HG02798 (cell line): ENCODE measurements around the gene ENO1.
"Not testable (repeated sequence)": the region's sequence is repeated elsewhere in the genome, so short reads cannot be mapped to it uniquely, and the experiment has no call there.

Experiments used
- ATAC-seq: cut with Tn5 transposase; IDR thresholded peaks from one replicate; pipeline ENCODE4 v1.9.1; 2021; ENCODE audit warnings: mild to moderate bottlenecking; ENCODE audit not compliant: unreplicated experiment, poor library complexity

Gene ENO1

GRCh38 chr1:8848663-8849386 is 29.7 kb downstream of the ENO1 start:
- peak; percentile 74 for ATAC-seq

DNA sequence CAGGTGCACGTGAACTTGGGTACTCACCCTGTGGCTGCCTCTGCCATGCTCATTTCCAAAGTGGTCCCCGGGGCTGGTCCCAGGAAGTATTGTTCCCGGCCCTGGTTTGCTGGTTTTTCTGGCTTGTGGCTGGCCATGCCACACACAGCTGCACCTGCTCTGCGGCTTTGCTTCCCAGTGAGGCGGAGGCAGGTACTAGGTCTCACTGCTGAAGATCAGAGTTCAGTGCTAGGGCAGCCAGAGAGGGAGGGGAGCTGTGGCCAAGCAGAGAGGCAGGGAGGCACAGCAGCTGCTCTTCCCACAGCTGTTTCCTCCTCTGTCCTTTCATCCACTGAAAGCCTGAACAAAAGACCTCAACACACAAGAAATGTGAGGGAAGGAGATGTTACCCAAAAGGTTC is 30.5 kb downstream of the ENO1 start:
- ATAC-seq: no peak

DNA sequence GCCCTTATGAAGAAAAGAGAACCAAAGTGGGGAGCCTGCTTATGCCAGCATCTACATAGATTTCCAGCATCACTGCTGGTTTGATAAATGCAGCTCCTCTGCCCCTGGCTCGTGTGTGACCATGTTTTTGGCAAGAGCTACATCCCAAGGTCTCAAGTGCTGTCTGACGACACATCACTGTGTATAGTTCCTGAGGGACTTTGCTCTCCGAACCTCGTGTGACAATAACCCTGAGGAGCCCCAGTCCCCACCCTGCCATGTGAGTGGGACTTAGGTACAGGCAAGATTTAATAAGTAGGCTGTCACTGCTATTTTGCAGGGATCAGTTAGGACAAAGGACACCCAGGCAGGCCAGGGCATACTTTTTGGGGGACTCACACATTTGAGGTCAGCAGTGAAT is 32.2 kb downstream of the ENO1 start:
- no peak for ATAC-seq

DNA sequence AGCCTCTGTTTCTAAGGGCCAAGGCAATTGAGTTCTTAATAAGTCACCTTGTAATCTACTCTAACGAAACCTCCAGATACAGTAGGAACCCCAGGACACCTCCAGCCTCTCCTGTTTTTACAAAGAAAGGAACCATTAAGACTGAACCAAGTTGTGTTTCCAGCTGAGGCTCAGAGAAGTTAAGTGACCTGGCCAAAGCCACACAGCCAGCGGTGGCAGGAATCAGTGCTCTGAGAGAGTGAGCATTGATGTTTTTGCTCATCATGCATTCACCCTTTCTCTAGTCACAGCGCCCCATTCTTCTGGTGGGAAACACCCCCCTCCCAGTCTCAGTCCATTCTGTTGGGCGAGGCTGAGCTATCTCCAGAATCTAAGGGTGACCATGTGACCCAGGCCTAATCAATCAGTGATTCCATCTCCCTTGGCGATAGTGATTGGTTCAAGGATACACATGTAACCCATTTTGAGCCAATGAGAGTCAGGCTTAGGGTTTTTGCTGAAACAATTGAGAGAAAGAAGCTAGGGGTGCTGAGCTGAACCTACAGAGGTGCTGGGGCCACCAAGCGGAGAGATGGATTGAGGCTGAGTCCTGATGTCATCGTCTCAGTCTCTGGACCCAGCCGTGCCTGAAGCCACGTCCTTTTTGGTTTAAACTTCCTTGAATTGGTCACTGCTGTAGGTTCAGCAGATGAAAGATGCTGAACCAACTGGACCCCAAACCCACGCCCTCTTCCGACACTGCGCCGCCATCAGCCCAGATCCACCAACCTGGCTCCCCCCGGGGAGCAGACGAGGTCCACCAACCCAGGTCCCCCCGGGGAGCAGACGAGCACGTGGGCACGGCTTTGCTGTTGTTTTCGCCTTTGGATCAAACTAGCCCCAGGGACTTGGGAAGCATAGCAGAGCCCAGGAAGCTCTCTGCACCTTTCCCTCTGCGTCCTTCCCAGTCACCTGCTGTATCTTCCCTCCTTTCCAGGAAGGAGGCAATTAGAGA is 33.1 kb downstream of the ENO1 start:
- no peak for ATAC-seq

GRCh38 chr1:8844501-8845006 is 33.9 kb downstream of the ENO1 start:
- ATAC-seq: no peak

GRCh38 chr1:8841395-8841794 is 37.1 kb downstream of the ENO1 start:
- no peak for ATAC-seq

DNA sequence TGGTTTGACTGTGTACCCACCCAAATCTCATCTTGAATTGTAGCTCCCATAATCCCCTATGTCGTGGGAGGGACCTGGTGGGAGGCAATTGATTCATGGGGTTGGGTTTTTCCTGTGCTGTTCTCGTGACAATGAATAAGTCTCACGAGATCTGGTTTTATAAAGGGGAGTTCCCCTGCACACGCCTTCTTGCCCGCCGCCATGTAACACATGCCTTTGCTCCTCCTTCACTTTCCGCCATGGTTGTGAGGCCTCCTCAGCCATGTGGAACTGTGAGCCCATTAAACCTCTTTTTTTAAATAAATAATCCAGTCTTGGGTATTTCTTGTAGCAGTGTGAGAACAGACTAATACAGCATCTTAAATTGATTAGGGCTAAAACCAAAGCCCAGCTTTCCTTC is 38.5 kb downstream of the ENO1 start:
- ATAC-seq: no peak

- no peak for ATAC-seq
These were observed 42.4 kb downstream of the ENO1 start for GRCh38 chr1:8835941-8836643.

DNA sequence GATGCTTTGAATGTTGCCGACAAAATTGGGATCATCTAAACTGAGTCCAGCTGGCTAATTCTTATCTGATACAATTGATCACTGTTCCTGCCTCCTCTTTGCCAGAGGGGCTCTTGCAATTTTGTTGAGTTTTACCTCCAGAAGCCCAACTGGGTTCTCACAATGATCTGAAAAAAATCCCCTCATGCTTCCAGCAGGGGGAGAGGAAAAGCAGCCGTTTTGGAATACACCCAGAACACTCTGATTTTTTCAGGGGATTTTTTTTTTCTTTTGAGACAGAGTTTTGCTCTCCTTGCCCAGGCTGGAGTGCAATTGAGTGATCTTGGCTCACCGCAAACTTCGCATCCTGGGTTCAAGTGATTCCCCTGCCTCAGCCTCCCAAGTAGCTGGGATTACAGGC is 47.1 kb downstream of the ENO1 start:
- ATAC-seq: no peak

- ATAC-seq: not testable (repeated sequence)
These were observed 47.8 kb downstream of the ENO1 start for GRCh38 chr1:8830732-8831131.

DNA sequence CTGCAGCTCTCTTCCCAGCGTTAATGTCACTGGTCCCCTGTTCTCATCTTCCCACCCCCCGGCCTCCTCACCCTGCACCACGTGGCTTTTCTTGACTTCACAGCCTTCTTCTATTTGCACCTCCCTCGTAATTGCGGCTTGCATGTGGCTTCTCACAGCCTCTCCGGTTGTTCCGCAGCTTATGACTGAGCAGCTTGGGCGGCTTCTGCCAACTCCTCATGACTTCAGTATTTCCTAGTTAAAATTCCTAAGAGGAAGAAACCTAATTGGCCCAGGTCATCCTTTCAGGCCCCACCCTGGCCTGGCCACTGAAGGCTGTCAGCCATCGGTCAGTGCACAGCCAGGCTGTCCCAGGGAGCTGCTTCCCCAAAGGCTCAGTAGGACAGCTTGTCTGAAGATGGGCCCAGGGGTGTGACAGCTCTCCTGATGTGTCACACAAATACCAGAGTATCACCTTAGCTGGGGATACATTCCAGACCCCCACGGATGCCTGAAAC is 52.5 kb downstream of the ENO1 start:
- ATAC-seq: no peak

DNA sequence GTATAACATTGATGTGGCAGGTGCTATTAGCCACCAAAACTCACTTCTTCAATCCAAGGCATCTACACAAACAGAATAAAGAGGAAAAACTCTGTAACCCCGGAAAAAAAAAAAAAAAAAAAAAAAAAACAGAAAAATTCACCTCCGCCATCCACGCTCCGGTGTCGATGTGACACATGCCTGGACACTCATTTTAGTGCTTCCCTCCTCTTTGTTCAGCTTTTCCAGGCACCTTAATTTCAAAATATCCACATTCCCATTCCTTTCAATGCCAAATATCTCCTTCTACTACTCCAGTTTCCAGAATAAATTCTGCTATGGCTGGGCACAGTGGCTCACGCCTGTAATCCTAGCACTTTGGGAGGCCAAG is 55.2 kb downstream of the ENO1 start:
- ATAC-seq: no peak

GRCh38 chr1:8822373-8823294 is 55.9 kb downstream of the ENO1 start:
- ATAC-seq: no peak

- no peak for ATAC-seq
These were observed 57.4 kb downstream of the ENO1 start for GRCh38 chr1:8821084-8821483.

DNA sequence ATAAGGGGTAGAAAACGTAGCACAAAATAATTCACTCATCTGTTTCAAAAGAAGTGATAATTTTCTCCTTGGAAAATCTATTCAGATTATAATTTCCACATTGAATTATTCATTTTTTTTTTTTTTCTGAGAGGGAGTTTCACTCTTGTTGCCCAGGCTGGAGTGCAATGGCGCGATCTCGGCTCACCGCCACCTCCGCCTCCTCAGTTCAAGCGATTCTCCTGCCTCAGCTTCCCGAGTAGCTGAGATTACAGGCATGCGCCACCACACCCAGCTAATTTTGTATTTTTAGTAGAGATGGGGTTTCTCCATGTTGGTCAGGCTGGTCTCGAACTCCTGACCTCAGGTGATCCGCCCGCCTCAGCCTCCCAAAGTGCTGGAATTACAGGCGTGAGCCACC is 59.7 kb downstream of the ENO1 start:
- ATAC-seq: not testable (repeated sequence)

DNA sequence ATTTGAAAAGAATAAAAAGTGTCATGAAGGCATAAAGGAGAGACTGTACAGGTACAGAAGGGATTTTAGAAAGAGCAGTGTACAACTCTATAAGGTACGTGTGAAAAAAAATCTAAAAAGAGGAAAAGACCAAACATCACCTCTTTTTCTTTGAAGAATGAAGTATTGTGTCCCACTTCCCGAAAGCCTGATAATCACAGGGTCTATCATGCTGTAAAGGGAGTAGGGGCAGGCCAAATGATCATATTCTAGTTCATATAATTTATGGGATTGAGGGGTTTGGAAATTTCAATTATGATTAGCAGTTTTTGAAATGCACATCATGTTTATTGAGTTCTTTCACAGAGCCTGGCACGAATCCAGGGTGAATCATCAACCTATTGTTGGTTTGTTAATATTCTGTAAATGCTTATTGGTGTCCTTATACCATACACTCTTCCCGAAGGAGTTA is 60.1 kb downstream of the ENO1 start:
- ATAC-seq: no peak

DNA sequence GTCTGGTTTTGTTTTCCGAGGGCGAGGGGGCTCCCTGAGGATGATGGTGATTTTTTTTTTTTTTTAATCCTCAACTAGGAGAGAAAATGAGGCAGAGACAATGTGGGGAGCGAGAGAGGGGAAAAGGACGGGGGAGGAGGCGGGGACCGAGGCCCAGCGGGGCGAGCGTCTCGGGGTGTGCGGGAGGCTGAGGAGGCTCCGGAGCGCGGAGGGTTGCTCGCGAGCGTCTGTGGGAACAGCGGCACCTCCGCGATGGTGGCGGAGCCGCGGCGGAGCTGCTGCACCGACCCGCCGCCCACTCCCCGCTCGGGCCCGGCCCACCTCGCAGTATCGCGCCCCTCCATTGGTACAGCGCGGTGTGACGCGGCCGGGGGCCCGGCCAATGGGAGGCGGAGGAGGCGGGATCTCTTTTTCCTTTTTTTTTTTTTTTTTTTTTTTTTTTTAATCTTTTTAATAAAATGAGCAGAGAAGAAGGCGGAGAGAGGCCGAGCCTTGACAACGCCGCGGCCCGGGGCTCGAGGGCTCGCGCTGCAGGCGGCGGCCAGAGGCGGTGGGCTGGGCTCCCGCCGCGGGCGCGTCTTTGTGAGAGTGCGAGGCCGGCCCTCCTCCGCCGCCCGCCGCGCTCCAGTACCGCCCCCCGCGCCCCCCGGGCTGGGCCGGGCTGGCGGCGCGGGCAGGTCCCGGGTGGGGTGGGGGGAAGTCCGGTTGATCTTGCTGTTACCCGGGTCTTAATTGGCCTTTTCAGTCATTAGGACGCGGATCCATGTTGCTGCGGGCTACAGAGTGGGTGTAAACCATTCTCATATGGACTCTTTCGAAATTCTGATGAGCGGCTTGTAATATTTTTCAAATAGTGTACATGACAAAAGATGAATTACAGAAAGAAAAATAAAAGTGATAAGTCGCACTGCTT is 60.8 kb downstream of the ENO1 start, which contains the start of gene RERE:
Gene RERE (minus strand): TSS at position 229 of the 913 bp plus-strand sequence.
- ATAC-seq: peak; percentile 98

DNA sequence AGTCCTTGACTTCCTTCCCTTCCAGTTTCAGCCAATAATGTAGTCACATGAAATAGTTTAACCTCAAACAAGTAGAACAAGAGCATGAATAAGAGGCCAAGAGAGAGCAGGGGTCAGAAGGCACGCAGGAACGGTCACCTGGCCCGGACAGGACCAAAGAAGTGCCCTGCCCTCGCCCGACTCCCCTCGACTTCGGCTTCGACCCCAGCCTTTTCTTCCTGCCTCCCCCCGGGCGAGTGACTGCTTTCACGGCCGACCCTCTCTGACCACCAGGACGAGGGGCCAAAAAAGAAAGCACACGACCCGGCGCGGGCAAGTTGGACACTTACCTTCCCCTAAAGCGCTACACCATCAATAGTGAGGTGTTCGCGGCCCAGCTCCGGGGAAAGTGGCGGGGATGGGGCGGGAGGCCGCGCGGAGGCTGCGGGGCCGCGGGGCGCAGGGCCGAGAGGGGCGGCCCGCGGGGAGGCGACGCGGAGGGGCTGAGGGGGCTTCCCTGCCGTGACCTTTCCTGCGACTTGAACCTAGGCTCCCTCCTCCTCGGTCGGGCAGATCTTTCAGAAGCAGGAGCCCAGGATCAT is 61.6 kb downstream of the ENO1 start:
- ATAC-seq: peak; percentile 18
